H9 (cell line): Measurements from ENCODE around the gene DHX35. TPM values are rescaled to one million over a fixed set of nuclear protein-coding genes. Genes with fewer than 3 reads are reported as not detected.

Source experiments
- DNase-seq: peaks from one replicate; pipeline ENCODE4 v3.0.0-alpha.2; 2017
- H2AFZ ChIP-seq: one replicate; pipeline ENCODE4 v1.6.1; 2013; ENCODE audit warnings: mild to moderate bottlenecking, low read length, control low read depth, moderate library complexity
- H2AK5ac ChIP-seq: 2 replicates; pipeline ENCODE4 v1.6.1; 2013; ENCODE audit warnings: low read length, control low read depth, mixed read lengths; ENCODE audit not compliant: insufficient read length
- H2BK120ac ChIP-seq: one replicate; pipeline ENCODE4 v1.6.1; 2013; ENCODE audit warnings: low read depth, mild to moderate bottlenecking, low read length, control low read depth, inconsistent platforms; ENCODE audit not compliant: poor library complexity, severe bottlenecking
- H2BK12ac ChIP-seq: 2 replicates; pipeline ENCODE4 v1.6.1; 2013; ENCODE audit warnings: low read length, control low read depth, mixed read lengths, low read depth; ENCODE audit not compliant: insufficient read length
- H2BK15ac ChIP-seq: 2 replicates; pipeline ENCODE4 v1.6.1; 2013; ENCODE audit warnings: low read depth, low read length, control low read depth
- H2BK20ac ChIP-seq: one replicate; pipeline ENCODE4 v1.6.1; 2013; ENCODE audit warnings: low read depth, mild to moderate bottlenecking, low read length, control low read depth, inconsistent platforms; ENCODE audit not compliant: poor library complexity, severe bottlenecking
- H2BK5ac ChIP-seq: 2 replicates; pipeline ENCODE4 v1.6.1; 2013; ENCODE audit warnings: low read length, control low read depth, mixed read lengths; ENCODE audit not compliant: insufficient read length
- H3K14ac ChIP-seq: 2 replicates; pipeline ENCODE4 v1.6.1; 2013; ENCODE audit warnings: low read length, control low read depth; ENCODE audit not compliant: insufficient read depth
- H3K18ac ChIP-seq: 2 replicates; pipeline ENCODE4 v1.6.1; 2013; ENCODE audit warnings: low read depth, mild to moderate bottlenecking, mixed read lengths, low read length, control low read depth; ENCODE audit not compliant: insufficient read length
- H3K23ac ChIP-seq: 2 replicates; pipeline ENCODE4 v1.6.1; 2013; ENCODE audit warnings: low read length, control low read depth, mixed read lengths, low read depth; ENCODE audit not compliant: insufficient read length
- H3K23me2 ChIP-seq: 2 replicates; pipeline ENCODE4 v1.6.1; 2013; ENCODE audit warnings: low read depth, mild to moderate bottlenecking, mixed read lengths, low read length, control low read depth; ENCODE audit not compliant: insufficient read length, poor library complexity, severe bottlenecking
- H3K27ac ChIP-seq: 2 replicates; pipeline ENCODE4 v1.5.1; 2013; ENCODE audit warnings: low read length, control low read depth, mixed read lengths, low read depth; ENCODE audit not compliant: insufficient read length
- H3K27me3 ChIP-seq: 2 replicates; pipeline ENCODE4 v1.6.1; 2013; ENCODE audit warnings: low read length, control low read depth, inconsistent platforms; ENCODE audit not compliant: insufficient read depth
- H3K4ac ChIP-seq: 2 replicates; pipeline ENCODE4 v1.6.1; 2013; ENCODE audit warnings: low read depth, mild to moderate bottlenecking, control low read depth, inconsistent platforms, low read length, moderate library complexity
- H3K4me1 ChIP-seq: 2 replicates; pipeline ENCODE4 v1.6.1; 2013; ENCODE audit warnings: low read length, control low read depth, inconsistent platforms; ENCODE audit not compliant: insufficient read depth
- H3K4me2 ChIP-seq: 2 replicates; pipeline ENCODE4 v1.6.1; 2013; ENCODE audit warnings: low read length, control low read depth, mixed read lengths; ENCODE audit not compliant: insufficient read length, insufficient read depth
- H3K56ac ChIP-seq: 2 replicates; pipeline ENCODE4 v1.6.1; 2013; ENCODE audit warnings: low read depth, mild to moderate bottlenecking, mixed read lengths, low read length, control low read depth; ENCODE audit not compliant: insufficient read length
- H3K79me1 ChIP-seq: 2 replicates; pipeline ENCODE4 v1.6.1; 2013; ENCODE audit warnings: low read depth, mild to moderate bottlenecking, moderate library complexity, low read length, control low read depth, inconsistent platforms; ENCODE audit not compliant: insufficient read depth, poor library complexity, severe bottlenecking
- H3K79me2 ChIP-seq: 2 replicates; pipeline ENCODE4 v1.6.1; 2013; ENCODE audit warnings: low read length, control low read depth, inconsistent platforms; ENCODE audit not compliant: insufficient read depth
- H3K9ac ChIP-seq: 2 replicates; pipeline ENCODE4 v1.6.1; 2013; ENCODE audit warnings: low read length, control low read depth, mixed read lengths; ENCODE audit not compliant: insufficient read length; ENCODE audit errors: extremely low read depth
- H3K9me3 ChIP-seq: one replicate; pipeline ENCODE4 v1.6.1; 2013; ENCODE audit warnings: low read depth, low read length, inconsistent platforms; ENCODE audit not compliant: control insufficient read depth
- H3T11ph ChIP-seq: one replicate; pipeline ENCODE4 v1.6.1; 2013; ENCODE audit warnings: mild to moderate bottlenecking, low read length, control low read depth, inconsistent platforms
- H4K20me1 ChIP-seq: one replicate; pipeline ENCODE4 v1.6.1; 2013; ENCODE audit not compliant: control insufficient read depth, insufficient read length, insufficient read depth
- H4K5ac ChIP-seq: 2 replicates; pipeline ENCODE4 v1.6.1; 2013; ENCODE audit warnings: low read depth, mild to moderate bottlenecking, mixed read lengths, low read length, control low read depth; ENCODE audit not compliant: insufficient read length
- H4K8ac ChIP-seq: replicated peaks from 2 replicates; pipeline ENCODE4 v1.6.1; 2013; ENCODE audit warnings: low read length, control low read depth, mixed read lengths, low read depth; ENCODE audit not compliant: insufficient read length
- H4K91ac ChIP-seq: 2 replicates; pipeline ENCODE4 v1.6.1; 2013; ENCODE audit warnings: low read depth, mild to moderate bottlenecking, moderate library complexity, mixed read lengths, low read length, control low read depth; ENCODE audit not compliant: insufficient read length
- H3K27ac Mint-ChIP-seq, 3 experiments: 2 replicates in 2 of 3; 3 replicates in 1 of 3; pipeline ENCODE4 v1.8.0; 2020 to 2021; ENCODE audit warnings: mixed read lengths in 3 of 3, mild to moderate bottlenecking in 1 of 3, moderate library complexity in 1 of 3
- H3K27me3 Mint-ChIP-seq: 2 replicates; pipeline ENCODE4 v1.8.0; 2021; ENCODE audit warnings: low read depth, mild to moderate bottlenecking, moderate library complexity, mixed read lengths
- H3K36me3 Mint-ChIP-seq, 3 experiments: 2 replicates in 2 of 3; 3 replicates in 1 of 3; pipeline ENCODE4 v1.8.0; 2020 to 2021; ENCODE audit warnings: low read depth in 3 of 3, mixed read lengths in 3 of 3; ENCODE audit not compliant: insufficient read depth in 1 of 3
- H3K4me1 Mint-ChIP-seq, 2 experiments: 2 replicates each; pipeline ENCODE4 v1.8.0; 2020; ENCODE audit warnings: mixed read lengths in 2 of 2
- H3K4me3 Mint-ChIP-seq, 2 experiments: 2 replicates in 1 of 2; 3 replicates in 1 of 2; pipeline ENCODE4 v1.8.0; 2020 to 2021; ENCODE audit warnings: mild to moderate bottlenecking in 2 of 2, mixed read lengths in 2 of 2, moderate library complexity in 1 of 2
- H3K9me3 Mint-ChIP-seq, 2 experiments: 2 replicates in 1 of 2; 3 replicates in 1 of 2; pipeline ENCODE4 v1.8.0; 2020; ENCODE audit warnings: mild to moderate bottlenecking in 2 of 2, mixed read lengths in 2 of 2, moderate library complexity in 1 of 2
- WGBS: extraction: QIAGEN DNeasy Blood & Tissue Kit; methylation state at CpG from one replicate; pipeline ENCODE4 v1.1.7; 2013; ENCODE audit warnings: missing lambda C conversion rate, low lambda C conversion rate, mixed read lengths; ENCODE audit not compliant: insufficient read length; ENCODE audit errors: extremely low coverage; 5-methylcytosine and 5-hydroxymethylcytosine counted together
- total RNA-seq: library from RNA; stranded (reverse); gene quantifications from 2 replicates; pipeline ENCODE4 v1.2.1, GENCODE V29; 2021
- TF ChIP-seq, protein P1 (sequence below): fragments of 200-600 bp; sonication (generic); conservative IDR thresholded peaks from 3 replicates; pipeline ENCODE4 v1.8.0; 2021; ENCODE audit warnings: antibody characterized with exemption, mild to moderate bottlenecking

Gene DHX35
- total RNA-seq, 1 experiment from 2014 or later = 14.4 TPM

DNA sequence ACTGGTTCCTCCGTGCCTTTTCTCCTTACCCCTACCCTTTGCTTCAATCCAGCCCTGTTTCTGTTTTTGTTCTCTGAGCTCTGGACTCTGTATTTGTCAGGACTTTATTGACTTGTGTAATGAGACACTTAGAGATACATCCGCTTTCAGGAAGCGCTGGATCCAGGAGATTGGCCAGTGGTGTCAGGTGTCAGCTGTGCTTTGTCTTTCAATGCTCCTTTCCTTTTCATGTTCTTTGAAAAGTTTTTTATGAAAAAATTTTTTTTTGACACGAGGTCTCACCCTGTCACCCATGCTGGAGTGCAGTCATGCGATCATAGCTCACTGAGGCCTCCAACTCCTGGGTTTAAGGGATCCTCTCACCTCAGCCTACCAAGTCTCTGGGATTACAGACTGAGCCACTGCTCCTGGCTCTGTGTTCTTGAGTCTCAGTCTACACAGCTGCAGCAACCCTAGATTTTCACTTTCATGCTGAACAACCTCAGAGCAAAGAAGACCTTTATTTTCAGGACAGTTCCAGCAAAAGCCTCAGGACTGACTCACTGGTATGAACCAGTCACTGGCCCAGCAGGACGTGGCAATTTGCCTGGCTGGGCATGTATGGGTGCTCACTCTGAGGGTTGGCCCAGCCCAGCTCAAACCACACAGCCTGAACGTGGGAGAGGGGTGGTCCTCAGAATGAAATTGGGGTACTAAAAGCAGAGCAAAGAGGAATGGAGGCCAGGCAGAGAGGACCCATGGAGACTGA lies 108.5 kb downstream of the DHX35 start:
- no CpG with 5 or more reads among the region's 7 CpGs for WGBS
- H3K79me1 ChIP-seq = no peaks in the 10 kb centered on the region
- no peak overlapping the region for H3K56ac ChIP-seq
- Mint-ChIP-seq H3K4me1 (peaks cover 7 to 9% of the 10 kb centered on the region in 2 experiments), H3K9me3 (no peaks in the 10 kb centered on the region), H3K4me3 (no peak overlapping the region), H3K27me3 (peaks cover 13% of the 10 kb centered on the region), H3K27ac (no peak overlapping the region), H3K36me3 (no peaks in the 10 kb centered on the region)
- no peak overlapping the region for H3K27ac ChIP-seq
- H3K79me2 ChIP-seq = no peaks in the 10 kb centered on the region
- no peak overlapping the region for H4K8ac ChIP-seq
- no peak overlapping the region for H4K5ac ChIP-seq
- no peaks in the 10 kb centered on the region for H3K27me3 ChIP-seq
- H2AK5ac ChIP-seq = no peak overlapping the region
- no peak overlapping the region for H3K9ac ChIP-seq
- H2BK5ac ChIP-seq = no peak overlapping the region
- H2BK12ac ChIP-seq = no peak overlapping the region
- no peak overlapping the region for H3K23ac ChIP-seq
- H2BK120ac ChIP-seq = no peak overlapping the region
- TF ChIP-seq, protein P1, sequence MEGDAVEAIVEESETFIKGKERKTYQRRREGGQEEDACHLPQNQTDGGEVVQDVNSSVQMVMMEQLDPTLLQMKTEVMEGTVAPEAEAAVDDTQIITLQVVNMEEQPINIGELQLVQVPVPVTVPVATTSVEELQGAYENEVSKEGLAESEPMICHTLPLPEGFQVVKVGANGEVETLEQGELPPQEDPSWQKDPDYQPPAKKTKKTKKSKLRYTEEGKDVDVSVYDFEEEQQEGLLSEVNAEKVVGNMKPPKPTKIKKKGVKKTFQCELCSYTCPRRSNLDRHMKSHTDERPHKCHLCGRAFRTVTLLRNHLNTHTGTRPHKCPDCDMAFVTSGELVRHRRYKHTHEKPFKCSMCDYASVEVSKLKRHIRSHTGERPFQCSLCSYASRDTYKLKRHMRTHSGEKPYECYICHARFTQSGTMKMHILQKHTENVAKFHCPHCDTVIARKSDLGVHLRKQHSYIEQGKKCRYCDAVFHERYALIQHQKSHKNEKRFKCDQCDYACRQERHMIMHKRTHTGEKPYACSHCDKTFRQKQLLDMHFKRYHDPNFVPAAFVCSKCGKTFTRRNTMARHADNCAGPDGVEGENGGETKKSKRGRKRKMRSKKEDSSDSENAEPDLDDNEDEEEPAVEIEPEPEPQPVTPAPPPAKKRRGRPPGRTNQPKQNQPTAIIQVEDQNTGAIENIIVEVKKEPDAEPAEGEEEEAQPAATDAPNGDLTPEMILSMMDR = no peak
- no peak overlapping the region for H3K14ac ChIP-seq
- no peak overlapping the region for H4K91ac ChIP-seq
- no peaks in the 10 kb centered on the region for H4K20me1 ChIP-seq
- no peak overlapping the region for H3T11ph ChIP-seq
- no peaks in the 10 kb centered on the region for H3K9me3 ChIP-seq
- no peak overlapping the region for H3K4ac ChIP-seq
- H3K23me2 ChIP-seq = no peaks in the 10 kb centered on the region
- no peak overlapping the region for H2BK20ac ChIP-seq
- H3K4me1 ChIP-seq = no peaks in the 10 kb centered on the region; the same call in 1 of the 2 replicates
- H3K4me2 ChIP-seq = no peak overlapping the region
- DNase-seq = no peak
- H3K18ac ChIP-seq = no peak overlapping the region
- no peak overlapping the region for H2AFZ ChIP-seq
- H2BK15ac ChIP-seq = no peak overlapping the region
